Retinal pigment epithelial cell (primary cell): ENCODE data around the gene GDPD5.

ENCODE experiments used
- DNase-seq: peaks from one replicate; pipeline ENCODE4 v3.0.0-alpha.2; 2010; ENCODE audit warnings: low read depth
- H3K4me3 ChIP-seq: 2 replicates; pipeline ENCODE4 v1.5.1; 2011; ENCODE audit warnings: mild to moderate bottlenecking, low read length, control low read depth, moderate library complexity
- TF ChIP-seq, protein P1 (sequence below): conservative IDR thresholded peaks from 2 replicates; pipeline ENCODE4 v1.5.1; 2011; ENCODE audit warnings: low read depth, low read length, control low read depth, inconsistent platforms

GDPD5 gene

GRCh38 chr11:75463106-75463774 lies 62.5 kb downstream of the GDPD5 start:
- no peak overlapping the region for H3K4me3 ChIP-seq
- DNase-seq, result no peak
- TF ChIP-seq, protein P1, sequence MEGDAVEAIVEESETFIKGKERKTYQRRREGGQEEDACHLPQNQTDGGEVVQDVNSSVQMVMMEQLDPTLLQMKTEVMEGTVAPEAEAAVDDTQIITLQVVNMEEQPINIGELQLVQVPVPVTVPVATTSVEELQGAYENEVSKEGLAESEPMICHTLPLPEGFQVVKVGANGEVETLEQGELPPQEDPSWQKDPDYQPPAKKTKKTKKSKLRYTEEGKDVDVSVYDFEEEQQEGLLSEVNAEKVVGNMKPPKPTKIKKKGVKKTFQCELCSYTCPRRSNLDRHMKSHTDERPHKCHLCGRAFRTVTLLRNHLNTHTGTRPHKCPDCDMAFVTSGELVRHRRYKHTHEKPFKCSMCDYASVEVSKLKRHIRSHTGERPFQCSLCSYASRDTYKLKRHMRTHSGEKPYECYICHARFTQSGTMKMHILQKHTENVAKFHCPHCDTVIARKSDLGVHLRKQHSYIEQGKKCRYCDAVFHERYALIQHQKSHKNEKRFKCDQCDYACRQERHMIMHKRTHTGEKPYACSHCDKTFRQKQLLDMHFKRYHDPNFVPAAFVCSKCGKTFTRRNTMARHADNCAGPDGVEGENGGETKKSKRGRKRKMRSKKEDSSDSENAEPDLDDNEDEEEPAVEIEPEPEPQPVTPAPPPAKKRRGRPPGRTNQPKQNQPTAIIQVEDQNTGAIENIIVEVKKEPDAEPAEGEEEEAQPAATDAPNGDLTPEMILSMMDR, result no peak

DNA sequence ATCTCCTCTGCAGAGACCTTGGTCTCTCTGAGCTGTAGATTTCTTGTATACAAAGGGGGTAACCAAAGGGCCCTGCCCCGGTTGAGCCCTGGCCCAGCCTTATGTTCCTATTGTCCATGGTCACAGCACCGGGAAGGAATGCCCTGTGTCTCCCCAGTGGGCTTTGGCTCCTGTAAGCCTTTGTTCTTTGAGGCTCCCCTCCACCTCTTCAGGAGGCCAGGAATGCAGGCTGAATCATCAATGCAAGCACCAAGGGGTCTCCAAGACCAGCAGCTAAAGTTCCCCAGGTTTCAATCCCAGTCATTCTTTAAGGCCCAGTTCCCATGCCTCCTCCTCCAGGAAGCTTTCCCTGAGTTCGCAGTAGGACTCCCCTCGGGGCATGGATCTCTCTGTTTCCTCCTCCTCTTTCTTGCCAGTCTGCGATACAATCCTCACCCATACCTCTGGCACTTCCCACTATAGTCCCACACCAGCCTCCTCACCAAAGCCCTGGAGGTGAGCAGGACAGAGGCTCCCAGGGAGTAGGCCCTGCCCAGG lies 63.6 kb downstream of the GDPD5 start:
- no peak overlapping the region for H3K4me3 ChIP-seq
- DNase-seq, result no peak
- TF ChIP-seq, protein P1, result no peak

- no peak for DNase-seq
- H3K4me3 ChIP-seq, result no peak overlapping the region
- TF ChIP-seq, protein P1, result no peak
These were observed 64.6 kb downstream of the GDPD5 start for GRCh38 chr11:75461151-75461550.

DNA sequence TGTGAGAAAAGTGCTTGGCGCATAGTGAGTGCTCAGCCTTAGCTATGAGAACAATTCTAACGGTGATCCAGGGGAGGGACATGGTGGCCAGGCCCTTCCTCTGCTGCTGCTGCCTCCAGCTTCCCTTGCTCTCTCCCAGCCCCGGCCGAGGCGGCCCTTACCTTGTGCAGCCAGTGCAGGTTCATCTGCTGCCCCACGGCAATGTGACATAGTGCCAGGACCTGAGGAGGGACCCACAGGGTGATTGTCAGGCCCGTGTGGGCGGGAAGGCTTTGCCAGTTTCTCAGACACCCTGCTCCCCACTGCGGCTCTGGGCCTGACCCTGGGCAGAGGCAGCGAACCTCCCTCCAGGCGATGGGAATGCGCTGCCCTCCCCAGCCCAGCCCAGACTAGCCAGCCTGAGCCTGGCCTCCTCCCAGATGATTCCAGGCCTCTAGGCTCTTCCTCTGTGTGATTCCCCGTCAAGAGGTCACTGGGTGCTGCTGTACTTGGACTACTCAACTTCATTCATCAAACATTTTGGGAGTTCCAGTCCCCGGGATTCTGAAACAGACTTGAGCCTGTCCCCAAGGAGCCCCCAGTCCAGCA lies 69.1 kb downstream of the GDPD5 start:
- H3K4me3 ChIP-seq, result no peak overlapping the region
- TF ChIP-seq, protein P1, result no peak

GRCh38 chr11:75454987-75455386 lies 70.8 kb downstream of the GDPD5 start:
- H3K4me3 ChIP-seq, result no peak overlapping the region
- TF ChIP-seq, protein P1, result no peak
- DNase-seq, result no peak

More for the DNA sequence above, 69.1 kb downstream of the GDPD5 start:
- no peak for DNase-seq

DNA sequence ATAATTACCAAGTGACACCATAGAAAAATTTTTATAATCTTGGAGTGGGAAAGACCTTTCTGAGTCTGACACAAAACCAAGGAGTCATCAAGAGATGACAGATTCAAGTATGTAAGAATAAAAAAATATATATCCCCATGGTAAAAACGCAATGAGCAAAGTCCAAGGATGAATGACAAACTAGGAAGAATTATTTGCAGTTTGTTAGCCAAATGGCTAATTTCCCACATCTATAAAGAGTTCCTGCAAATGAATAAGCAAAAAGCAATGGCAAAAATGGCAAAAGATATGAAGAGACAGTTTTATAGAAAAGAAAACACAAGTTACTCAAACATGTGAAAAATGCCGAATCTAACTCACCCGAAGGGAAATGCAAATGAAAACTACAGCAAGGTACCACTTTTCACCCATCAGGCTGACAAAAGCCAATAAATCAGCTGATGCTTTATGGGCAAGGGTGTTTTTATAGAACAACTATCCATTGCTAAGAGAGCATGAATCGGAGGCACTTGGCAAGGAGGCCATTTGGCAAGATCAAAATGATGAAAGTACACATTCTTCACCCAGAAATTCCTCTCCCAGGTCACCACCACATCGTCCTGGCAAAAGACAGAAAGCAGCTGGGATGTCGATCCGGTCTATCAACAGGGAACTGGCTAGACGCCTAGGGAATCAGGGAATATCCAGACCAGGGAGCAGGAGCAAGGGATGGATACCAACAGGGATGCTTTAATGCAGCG lies 71.7 kb downstream of the GDPD5 start:
- H3K4me3 ChIP-seq, result no peak overlapping the region
- TF ChIP-seq, protein P1, result no peak
- no peak for DNase-seq
